Liver (tissue), 9 donors: ENCODE results near the gene BIK. TPM values are rescaled to one million over a fixed set of nuclear protein-coding genes. Genes with fewer than 3 reads are reported as not detected.

Experiments
- DNase-seq: peaks from one replicate; pipeline ENCODE4 v3.0.0-alpha.2; 2017; ENCODE audit warnings: low spot score
- H3K27ac ChIP-seq, 2 donors: one replicate each; pipeline ENCODE4 v1.7.0; 2013; ENCODE audit warnings: inconsistent platforms in 2 of 2, low read length in 2 of 2, control low read depth in 1 of 2, low read depth in 1 of 2, mild to moderate bottlenecking in 1 of 2
- H3K27me3 ChIP-seq, 4 donors: one replicate each; pipeline versions ENCODE4 v1.6.1 to v1.7.0; 2013; ENCODE audit warnings: low read length in 3 of 4, inconsistent platforms in 1 of 4, mild to moderate bottlenecking in 1 of 4, moderate library complexity in 1 of 4; ENCODE audit not compliant: control insufficient read depth in 4 of 4, insufficient read depth in 4 of 4
- H3K36me3 ChIP-seq, 4 donors: one replicate each; pipeline versions ENCODE4 v1.6.1 to v1.7.0; 2013; ENCODE audit warnings: low read length in 3 of 4, mild to moderate bottlenecking in 3 of 4, low read depth in 1 of 4, moderate library complexity in 1 of 4; ENCODE audit not compliant: control insufficient read depth in 4 of 4, insufficient read depth in 3 of 4
- H3K4me1 ChIP-seq, 4 donors: one replicate each; pipeline versions ENCODE4 v1.6.1 to v1.7.0; 2013; ENCODE audit warnings: low read length in 3 of 4, mild to moderate bottlenecking in 3 of 4, moderate library complexity in 1 of 4; ENCODE audit not compliant: control insufficient read depth in 4 of 4, insufficient read depth in 4 of 4
- H3K4me3 ChIP-seq, 3 donors: one replicate each; pipeline versions ENCODE4 v1.6.1 to v1.7.0; 2013; ENCODE audit warnings: low read length in 3 of 3, control low read depth in 1 of 3, low read depth in 1 of 3, mild to moderate bottlenecking in 1 of 3
- H3K9ac ChIP-seq, 2 donors: one replicate each; pipeline ENCODE4 v1.7.0; 2013; ENCODE audit warnings: low read length in 2 of 2, mild to moderate bottlenecking in 2 of 2, moderate library complexity in 2 of 2, control low read depth in 1 of 2, low read depth in 1 of 2
- H3K9me3 ChIP-seq, 4 donors: one replicate each; pipeline versions ENCODE4 v1.6.1 to v1.7.0; 2013; ENCODE audit warnings: low read length in 3 of 4; ENCODE audit not compliant: control insufficient read depth in 4 of 4
- EGR1 ChIP-seq, 2 donors: IDR thresholded peaks; 2 replicates each; pipeline ENCODE4 v1.6.1; 2016 to 2018; ENCODE audit warnings: antibody characterized with exemption in 2 of 2, low read depth in 2 of 2
- FOXA1 ChIP-seq: IDR thresholded peaks from 2 replicates; pipeline ENCODE4 v1.6.1; 2016; ENCODE audit warnings: antibody characterized with exemption
- GABPA ChIP-seq, 2 donors: IDR thresholded peaks in 1 of 2; conservative IDR thresholded peaks in 1 of 2; 2 replicates each; pipeline ENCODE4 v1.6.1; 2016; ENCODE audit warnings: antibody characterized with exemption in 2 of 2, mild to moderate bottlenecking in 1 of 2, moderate library complexity in 1 of 2
- HNF4A ChIP-seq, 2 donors: conservative IDR thresholded peaks; 2 replicates each; pipeline ENCODE4 v1.6.1; 2016; ENCODE audit warnings: antibody characterized with exemption in 2 of 2, mild to moderate bottlenecking in 2 of 2
- HNF4G ChIP-seq: IDR thresholded peaks from 2 replicates; pipeline ENCODE4 v1.6.1; 2016; ENCODE audit warnings: antibody characterized with exemption
- JUND ChIP-seq, 2 donors: IDR thresholded peaks; 2 replicates each; pipeline ENCODE4 v1.6.1; 2016; ENCODE audit warnings: antibody characterized with exemption in 2 of 2
- MAX ChIP-seq: IDR thresholded peaks from 2 replicates; pipeline ENCODE4 v1.6.1; 2016; ENCODE audit warnings: antibody characterized with exemption
- NR2F2 ChIP-seq: IDR thresholded peaks from 2 replicates; pipeline ENCODE4 v1.6.1; 2016; ENCODE audit warnings: antibody characterized with exemption
- RAD21 ChIP-seq, 2 donors: IDR thresholded peaks; 2 replicates each; pipeline ENCODE4 v1.6.1; 2016; ENCODE audit warnings: antibody characterized with exemption in 2 of 2, mild to moderate bottlenecking in 2 of 2
- RXRA ChIP-seq, 2 donors: IDR thresholded peaks; 2 replicates each; pipeline ENCODE4 v1.6.1; 2017 to 2018; ENCODE audit warnings: antibody characterized with exemption in 2 of 2, mild to moderate bottlenecking in 1 of 2
- SP1 ChIP-seq: IDR thresholded peaks from 2 replicates; pipeline ENCODE4 v1.6.1; 2018; ENCODE audit warnings: antibody characterized with exemption, mild to moderate bottlenecking
- TAF1 ChIP-seq: conservative IDR thresholded peaks from 2 replicates; pipeline ENCODE4 v1.6.1; 2016; ENCODE audit warnings: antibody characterized with exemption, mild to moderate bottlenecking
- YY1 ChIP-seq: IDR thresholded peaks from 2 replicates; pipeline ENCODE4 v1.6.1; 2016; ENCODE audit warnings: antibody characterized with exemption, mild to moderate bottlenecking
- WGBS: extraction: QIAGEN DNeasy Blood & Tissue Kit; methylation state at CpG from one replicate; pipeline ENCODE4 v1.1.7; 2013; 5-methylcytosine and 5-hydroxymethylcytosine counted together
- polyA plus RNA-seq, 2 donors: library from polyadenylated mRNA; stranded (reverse) in 1 of 2; unstranded in 1 of 2; fragments of 200-250 nt in 1 of 2; fragments of >200 nt in 1 of 2; fragmentation: Nextera tagmentation in 1 of 2; extraction: Ambion mirVana in 1 of 2; gene quantifications; one replicate each; pipeline versions ENCODE4 v1.2.1 to v1.2.3, GENCODE V29; 2013 to 2015
- total RNA-seq, 2 donors: library from RNA; depleted of rRNA; stranded (reverse); fragments of >200 nt; gene quantifications; one replicate each; pipeline ENCODE4 v1.2.3, GENCODE V29; 2014
- donor health status: healthy.
- donor health status: healthy.
- donor health status: healthy.
- donor health status: healthy.
- donor health status: healthy.

BIK gene
- under 1 TPM in 1 of 2 donors, not detected in 1; 0.33 TPM for total RNA-seq
- polyA plus RNA-seq = under 1 TPM; 0.23 to 0.89 TPM

- TF ChIP-seq FOXA1 (no peak), RAD21 (IDR thresholded peaks at IDR 0.05) (peak in 1 of 2 donors; percentile 32), HNF4A (conservative IDR thresholded peaks at IDR 0.05) (peak in 1 of 2 donors; percentile 12)
- Histone ChIP-seq H3K9me3 (no peaks in the 10 kb centered on the region), H3K4me1 (peaks cover 8 to 23% (median 17%) of the 10 kb centered on the region in 4 donors), H3K9ac (peak within 1 kb of the TSS; percentile 12 to 31), H3K36me3 (no peaks in the 10 kb centered on the region), H3K4me3 (peak within 1 kb of the TSS; percentile 35 to 60 (median 37)), H3K27ac (no peak within 1 kb of the TSS), H3K27me3 (no peaks in the 10 kb centered on the region)
- WGBS = under 1% methylated on average over 49 of the region's 49 CpGs
- peak; percentile 45 for DNase-seq
These were observed at the start of gene BIK for GRCh38 chr22:43110444-43110926. BIK (plus strand) TSS chr22:43110750; CDS start chr22:43124023, 13,273 bp downstream.

GRCh38 chr22:43066134-43066533 is 44.4 kb upstream of the BIK start:
- Histone ChIP-seq H3K4me3 (no peak overlapping the region), H3K27ac (no peak overlapping the region), H3K4me1 (no peaks in the 10 kb centered on the region), H3K9me3 (no peaks in the 10 kb centered on the region), H3K27me3 (no peaks in the 10 kb centered on the region), H3K36me3 (peaks cover 0 to 2% (median under 1%) of the 10 kb centered on the region in 4 donors), H3K9ac (no peak overlapping the region)
- no peak for DNase-seq
- 88% methylated on average over 7 of the region's 7 CpGs for WGBS
- TF ChIP-seq RAD21 (IDR thresholded peaks at IDR 0.05) = no peak
- no peak for TF ChIP-seq HNF4G
- TF ChIP-seq SP1 = no peak
- TF ChIP-seq EGR1 (IDR thresholded peaks at IDR 0.05; ENCODE audit: low read depth in 2 of 2) = no peak
- TF ChIP-seq GABPA (IDR thresholded peaks at IDR 0.05 in 1 of 2, conservative IDR thresholded peaks at IDR 0.05 in 1 of 2) = no peak
- no peak for TF ChIP-seq TAF1
- no peak for TF ChIP-seq NR2F2
- TF ChIP-seq YY1 = no peak
- TF ChIP-seq JUND (IDR thresholded peaks at IDR 0.05) = no peak

- Histone ChIP-seq H3K4me1 (no peaks in the 10 kb centered on the region), H3K27me3 (no peaks in the 10 kb centered on the region), H3K4me3 (no peak overlapping the region), H3K9me3 (no peaks in the 10 kb centered on the region), H3K27ac (no peak overlapping the region), H3K36me3 (peaks cover 0 to 2% (median under 1%) of the 10 kb centered on the region in 4 donors), H3K9ac (no peak overlapping the region)
- 93% methylated on average over 11 of the region's 11 CpGs for WGBS
- no peak for DNase-seq
- no peak for TF ChIP-seq MAX
- TF ChIP-seq FOXA1 = no peak
- no peak for TF ChIP-seq RAD21 (IDR thresholded peaks at IDR 0.05)
- TF ChIP-seq JUND (IDR thresholded peaks at IDR 0.05) = no peak
These were observed 43.6 kb upstream of the BIK start for GRCh38 chr22:43066844-43067385.

GRCh38 chr22:43077121-43077877 is 33.3 kb upstream of the BIK start:
- Histone ChIP-seq H3K27ac (no peak overlapping the region), H3K4me1 (no peaks in the 10 kb centered on the region), H3K9ac (no peak overlapping the region), H3K36me3 (no peaks in the 10 kb centered on the region), H3K9me3 (no peaks in the 10 kb centered on the region), H3K4me3 (no peak overlapping the region), H3K27me3 (no peaks in the 10 kb centered on the region)
- DNase-seq = no peak
- 77% methylated on average over 20 of the region's 20 CpGs for WGBS
- TF ChIP-seq RXRA (IDR thresholded peaks at IDR 0.05) (no peak), TAF1 (no peak)
